H1 (cell line): Measurements from ENCODE around the gene AAMP. TPM values are rescaled to one million over a fixed set of nuclear protein-coding genes. Genes with fewer than 3 reads are reported as not detected.

Experiments
- CBX5 ChIP-seq: fragments of 300-800, 300-1000 bp; sonication (generic); IDR thresholded peaks from 2 replicates; pipeline ENCODE4 v1.7.1; 2016; ENCODE audit warnings: antibody characterized with exemption, low read length, low read depth
- CBX8 ChIP-seq: fragments of 300-800, 300-1000 bp; sonication (generic); IDR thresholded peaks from 2 replicates; pipeline ENCODE4 v1.7.1; 2016; ENCODE audit warnings: low read depth, low read length, borderline replicate concordance
- CHD7 ChIP-seq: fragments of 300-600 bp; sonication (generic); IDR thresholded peaks from 2 replicates; pipeline ENCODE4 v1.7.1; 2012; ENCODE audit warnings: low read length, moderate library complexity, mild to moderate bottlenecking, inconsistent platforms; ENCODE audit not compliant: insufficient replicate concordance
- JUN ChIP-seq: IDR thresholded peaks from 2 replicates; pipeline ENCODE4 v1.6.1; 2011; ENCODE audit warnings: low read depth, mild to moderate bottlenecking, improper control_type of control experiment, low read length
- NANOG ChIP-seq: IDR thresholded peaks from 2 replicates; pipeline ENCODE4 v1.6.1; 2011; ENCODE audit warnings: low read length, low read depth, mild to moderate bottlenecking, inconsistent platforms; ENCODE audit not compliant: insufficient read depth, poor library complexity, severe bottlenecking
- NRF1 ChIP-seq: IDR thresholded peaks from 2 replicates; pipeline ENCODE4 v1.6.1; 2011; ENCODE audit warnings: mild to moderate bottlenecking, low read depth, low read length, improper control_type of control experiment
- SAP30 ChIP-seq: fragments of 300-600 bp; sonication (generic); IDR thresholded peaks from 2 replicates; pipeline ENCODE4 v1.7.1; 2012; ENCODE audit warnings: low read length, moderate library complexity, mild to moderate bottlenecking, inconsistent platforms; ENCODE audit not compliant: insufficient read depth, insufficient replicate concordance
- TAF7 ChIP-seq: optimal IDR thresholded peaks from 2 replicates; pipeline ENCODE3; 2011; ENCODE audit warnings: low read depth, mild to moderate bottlenecking, inconsistent platforms, low read length, moderate library complexity, borderline replicate concordance
- TEAD4 ChIP-seq: IDR thresholded peaks from 2 replicates; pipeline ENCODE4 v1.6.1; 2012; ENCODE audit warnings: low read depth, low read length, inconsistent platforms, mixed read lengths
- polyA plus RNA-seq, 7 experiments: library from polyadenylated mRNA; depleted of rRNA in 3 of 7; stranded (reverse) in 5 of 7; unstranded in 2 of 7; fragments of >200 nt in 5 of 7; fragments of 200-250 nt in 2 of 7; gene quantifications; 1 replicate in 5 of 7; 2 replicates in 1 of 7; 4 replicates in 1 of 7; pipeline versions ENCODE4 v1.2.1 to v1.2.3, GENCODE V29; 2011 to 2013; ENCODE audit warnings: missing spikeins in 2 of 7, mixed read lengths in 2 of 7
- total RNA-seq: library from RNA; stranded (reverse); fragmentation: NEBNext Ultra II Directional; extraction: Animal tissue kit (Norgen Biotek cat#: 25700); gene quantifications from 2 replicates; pipeline ENCODE4 v1.2.1, GENCODE V29; 2021

AAMP gene
- total and polyA plus RNA-seq, 2 of the 8 experiments (the other 6 are each of a cell fraction or from before 2014, with no cell fraction given), result 119 to 125 TPM

GRCh38 chr2:218218268-218219185, 51.4 kb downstream of the AAMP start (continued):
- TF ChIP-seq JUN (no peak), NRF1 (no peak), CHD7 (no peak), CBX8 (no peak), TEAD4 (no peak), TAF7 (no peak), NANOG (no peak), SAP30 (no peak), CBX5 (no peak)
